Measurements from ENCODE around the gene RMC1.

DNA sequence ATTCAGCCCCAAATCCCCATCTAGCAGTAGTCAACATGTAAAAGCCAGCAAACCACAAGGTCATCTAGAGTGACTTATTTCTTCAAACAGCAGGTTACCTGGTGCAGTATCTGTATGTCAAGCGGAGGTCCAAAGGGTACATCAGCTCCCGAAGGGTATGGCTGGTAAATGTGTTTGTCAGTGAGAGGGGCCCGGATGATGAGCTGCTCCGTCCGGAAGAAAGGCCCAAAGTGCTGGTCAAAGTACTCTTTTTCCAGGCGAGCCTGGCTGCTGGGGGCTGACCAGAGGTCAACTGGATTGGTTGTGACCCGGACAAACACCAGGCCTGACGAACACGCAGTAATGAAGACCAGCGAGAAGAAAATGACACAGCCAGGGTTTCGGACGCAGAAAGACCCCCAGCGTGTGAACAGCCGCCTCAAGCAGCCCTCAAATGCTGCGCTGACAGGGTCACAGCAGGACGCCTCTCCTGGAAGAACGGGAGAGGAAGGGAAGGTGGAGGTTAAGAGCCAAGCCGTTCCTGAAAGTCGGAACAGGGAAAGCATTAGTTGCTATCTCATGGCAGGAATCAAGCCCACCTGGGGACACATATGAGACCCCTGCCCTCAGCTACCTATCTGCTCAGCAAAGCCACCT, 53.0 kb downstream of the RMC1 start:
- TF ChIP-seq, protein P1, sequence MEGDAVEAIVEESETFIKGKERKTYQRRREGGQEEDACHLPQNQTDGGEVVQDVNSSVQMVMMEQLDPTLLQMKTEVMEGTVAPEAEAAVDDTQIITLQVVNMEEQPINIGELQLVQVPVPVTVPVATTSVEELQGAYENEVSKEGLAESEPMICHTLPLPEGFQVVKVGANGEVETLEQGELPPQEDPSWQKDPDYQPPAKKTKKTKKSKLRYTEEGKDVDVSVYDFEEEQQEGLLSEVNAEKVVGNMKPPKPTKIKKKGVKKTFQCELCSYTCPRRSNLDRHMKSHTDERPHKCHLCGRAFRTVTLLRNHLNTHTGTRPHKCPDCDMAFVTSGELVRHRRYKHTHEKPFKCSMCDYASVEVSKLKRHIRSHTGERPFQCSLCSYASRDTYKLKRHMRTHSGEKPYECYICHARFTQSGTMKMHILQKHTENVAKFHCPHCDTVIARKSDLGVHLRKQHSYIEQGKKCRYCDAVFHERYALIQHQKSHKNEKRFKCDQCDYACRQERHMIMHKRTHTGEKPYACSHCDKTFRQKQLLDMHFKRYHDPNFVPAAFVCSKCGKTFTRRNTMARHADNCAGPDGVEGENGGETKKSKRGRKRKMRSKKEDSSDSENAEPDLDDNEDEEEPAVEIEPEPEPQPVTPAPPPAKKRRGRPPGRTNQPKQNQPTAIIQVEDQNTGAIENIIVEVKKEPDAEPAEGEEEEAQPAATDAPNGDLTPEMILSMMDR (IDR thresholded peaks at IDR 0.05), result no peak
- TF ChIP-seq POLR2A (IDR thresholded peaks at IDR 0.05), result no peak
